ENCODE data around the gene FAM118A.
"Not testable (repeated sequence)": the region's sequence is repeated elsewhere in the genome, so short reads cannot be mapped to it uniquely, and the experiment has no call there.

Gene FAM118A

DNA sequence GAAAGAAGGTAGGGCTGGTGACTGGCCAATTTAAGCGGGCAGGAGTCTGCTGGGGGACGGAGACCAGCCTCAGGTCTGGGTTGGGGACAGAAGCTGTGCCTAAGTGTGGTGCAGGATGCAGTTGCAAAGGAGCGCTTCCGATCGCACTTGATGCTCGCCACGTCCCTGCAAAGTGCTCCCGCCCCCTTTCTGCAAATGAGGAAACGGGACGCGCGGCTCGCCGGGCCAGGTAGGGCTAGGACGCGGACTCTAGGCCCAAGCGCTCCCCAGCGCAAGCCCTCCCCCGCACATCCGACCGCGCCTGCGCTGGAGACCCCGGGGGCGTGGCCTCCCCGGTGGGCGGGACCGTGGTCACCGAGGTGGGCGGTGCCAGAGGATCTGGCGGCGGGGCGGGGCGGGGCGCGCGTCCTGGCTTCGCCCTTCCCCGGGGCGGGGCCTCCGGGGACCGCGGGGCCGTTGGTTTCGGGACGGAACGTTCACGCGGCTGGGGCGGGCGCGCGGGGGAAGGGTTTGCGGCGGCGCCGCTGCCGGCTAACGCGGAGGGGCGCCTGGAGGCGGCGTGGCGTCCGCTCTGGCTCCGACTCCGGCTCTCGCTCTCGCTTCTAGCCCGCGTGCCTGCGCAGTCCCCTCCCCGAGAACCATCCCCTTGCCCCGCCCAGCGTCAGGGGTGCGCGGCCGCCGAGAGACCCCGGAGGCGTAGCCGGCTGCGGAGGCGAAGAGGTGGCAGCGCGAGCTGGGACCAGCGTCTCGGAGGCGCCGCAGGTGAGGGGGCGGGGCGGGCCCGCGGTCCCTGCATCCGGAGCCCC lies at the start of gene FAM118A:
Gene FAM118A (plus strand): TSS at position 513 of the 806 bp plus-strand sequence. CDS start 12,446 bp downstream, outside the sequence.
- DNase-seq: peak; percentile 92

GRCh38 chr22:45260395-45260759 lies 49.4 kb upstream of the FAM118A start:
- DNase-seq: not testable (repeated sequence)

GRCh38 chr22:45261407-45262088 lies 48.2 kb upstream of the FAM118A start:
- no peak for DNase-seq

DNA sequence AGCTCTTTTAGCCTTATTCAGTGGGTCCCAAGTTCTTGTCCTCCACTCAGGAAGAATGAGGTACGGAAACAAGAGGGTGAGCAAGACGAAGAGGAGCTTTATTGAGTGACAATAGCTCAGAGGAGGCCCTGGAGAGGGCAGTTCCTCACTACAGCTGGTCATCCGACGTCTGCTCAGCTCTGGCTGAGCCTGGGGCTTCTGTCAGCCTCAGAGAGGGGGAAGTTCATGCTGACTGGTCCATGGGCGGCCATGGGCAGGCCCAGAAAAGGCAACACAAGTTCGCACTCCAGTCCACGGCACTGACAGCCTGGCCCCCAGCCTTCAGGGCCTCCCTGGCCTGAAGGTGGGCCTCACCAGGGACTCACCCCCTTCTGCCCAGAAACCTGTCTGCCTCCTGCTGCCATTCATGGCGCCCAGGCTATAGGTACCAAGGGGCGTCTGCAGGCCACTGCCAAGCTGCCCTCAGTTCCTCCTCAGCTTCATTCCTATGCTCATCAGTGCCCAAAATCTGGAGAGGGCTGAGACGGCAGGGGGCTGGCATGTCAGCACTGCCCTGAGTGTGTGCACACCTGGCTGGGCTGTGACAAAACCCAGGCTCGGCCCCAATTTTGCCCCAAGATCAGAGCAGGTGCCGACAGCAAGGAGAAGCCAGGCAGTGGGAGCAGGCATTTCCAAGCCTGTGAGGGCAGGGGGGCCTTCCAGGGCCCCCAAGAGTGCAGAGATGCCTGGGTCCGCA lies 47.4 kb upstream of the FAM118A start:
- DNase-seq: no peak

- DNase-seq: no peak
These were observed 46.7 kb upstream of the FAM118A start for GRCh38 chr22:45262931-45263462.

- DNase-seq: peak; percentile 60
These were observed 46.1 kb upstream of the FAM118A start for GRCh38 chr22:45263463-45264269.

DNA sequence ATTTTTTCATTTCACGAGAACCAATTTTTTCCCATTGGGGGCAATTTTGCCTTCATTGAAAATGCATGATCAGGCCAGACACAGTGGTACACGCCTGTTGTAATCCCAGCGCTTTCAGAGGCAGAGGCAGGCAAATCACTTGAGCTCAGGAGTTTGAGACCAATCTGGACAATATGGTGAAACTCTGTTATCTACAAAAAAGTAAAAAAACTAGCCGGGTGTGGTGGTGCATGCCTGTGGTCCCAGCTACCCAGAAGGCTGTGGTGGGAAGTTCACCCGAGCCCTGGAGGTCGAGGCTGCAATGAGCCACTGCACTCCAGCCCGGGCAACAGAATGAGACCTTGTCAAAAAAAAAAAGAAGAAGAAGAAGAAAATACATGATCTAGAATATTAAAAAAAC lies 44.2 kb upstream of the FAM118A start:
- no peak for DNase-seq

- DNase-seq: no peak
These were observed 41.4 kb upstream of the FAM118A start for GRCh38 chr22:45268167-45268957.

DNA sequence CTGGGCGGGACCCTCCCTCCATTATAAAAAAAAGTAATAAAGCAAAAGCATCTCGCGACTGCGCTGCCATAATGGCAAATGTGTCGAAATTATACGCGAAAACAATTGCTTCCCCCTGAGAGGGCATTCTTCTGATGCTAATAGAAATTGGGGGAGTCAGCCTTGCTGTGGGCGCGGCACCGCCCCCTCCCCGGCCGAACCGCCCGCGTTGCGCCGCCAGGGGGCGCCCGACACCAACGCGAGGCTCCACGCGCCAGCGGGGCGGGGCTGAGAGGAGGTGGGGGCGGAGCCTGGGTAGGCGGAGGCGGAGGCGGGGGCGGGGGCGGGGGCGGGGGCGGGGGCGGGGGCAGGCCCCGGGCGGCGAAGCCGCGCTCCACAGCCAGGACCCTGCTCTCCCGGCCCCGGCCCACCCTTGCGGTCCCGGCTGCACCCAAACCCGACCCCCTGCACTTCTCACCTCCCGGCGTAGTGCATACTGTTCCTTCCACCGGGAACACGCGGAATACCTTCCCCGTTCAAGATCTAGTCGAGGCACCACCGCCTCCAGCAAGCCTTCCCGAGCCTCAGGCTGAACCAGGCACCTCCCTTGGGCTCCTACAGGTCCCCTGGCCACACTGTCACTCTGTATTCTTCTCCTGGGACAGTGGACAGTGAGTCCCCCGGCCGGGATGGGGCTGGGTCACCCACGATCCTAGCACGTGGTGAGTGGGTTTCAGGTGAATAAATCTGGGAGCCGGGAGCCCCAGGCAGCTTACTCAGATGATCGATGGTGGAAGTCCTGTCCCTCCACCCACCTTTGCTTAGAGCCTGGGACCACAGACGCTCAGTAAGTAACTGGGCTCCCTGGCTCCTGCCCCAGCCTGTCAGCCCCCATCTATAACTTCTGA lies 40.5 kb upstream of the FAM118A start:
- peak; percentile 74 for DNase-seq

DNA sequence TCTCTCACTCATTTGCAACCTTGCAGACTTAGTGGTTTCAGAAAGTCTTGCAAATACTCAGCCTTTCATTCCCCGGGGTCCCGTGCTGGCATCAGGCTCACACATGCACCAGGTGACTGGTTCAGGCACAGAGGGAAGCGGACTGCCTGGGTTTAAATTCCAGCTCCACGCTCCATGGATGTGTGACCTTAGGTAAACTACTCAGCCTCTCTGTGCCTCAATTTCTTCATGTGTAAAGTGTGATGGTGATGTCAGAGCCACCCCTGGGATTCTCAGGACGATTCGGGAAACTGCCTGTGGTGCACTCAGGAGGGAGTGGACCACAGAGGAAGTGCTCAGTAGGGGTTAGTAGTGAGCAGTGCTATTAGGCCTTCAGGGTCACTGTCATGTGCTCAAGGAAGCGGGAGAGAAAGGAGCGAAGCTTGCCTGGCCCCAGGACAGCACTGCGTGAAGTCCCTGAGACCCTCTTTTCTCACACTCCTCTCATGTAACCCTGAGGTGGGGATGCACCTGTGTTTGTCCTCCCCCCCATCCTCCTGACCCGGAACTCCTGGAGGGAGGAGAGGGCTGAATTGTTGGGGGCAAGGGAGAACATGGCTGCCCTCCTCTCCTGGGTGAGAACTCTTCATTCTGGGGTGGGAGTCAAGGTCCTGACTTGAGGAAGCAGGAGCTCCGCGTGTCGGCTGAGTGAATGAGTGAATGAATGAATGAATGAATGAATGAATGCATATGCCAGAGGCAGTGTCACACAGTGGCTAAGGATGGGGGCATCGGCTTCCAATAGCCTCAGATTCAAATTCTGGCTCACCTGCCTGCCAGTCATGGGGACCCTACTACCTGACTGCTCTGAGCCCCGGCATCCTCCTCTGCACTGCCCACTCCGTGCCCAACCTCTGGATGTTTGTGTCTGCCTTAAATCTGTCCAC lies 39.4 kb upstream of the FAM118A start:
- DNase-seq: no peak

DNA sequence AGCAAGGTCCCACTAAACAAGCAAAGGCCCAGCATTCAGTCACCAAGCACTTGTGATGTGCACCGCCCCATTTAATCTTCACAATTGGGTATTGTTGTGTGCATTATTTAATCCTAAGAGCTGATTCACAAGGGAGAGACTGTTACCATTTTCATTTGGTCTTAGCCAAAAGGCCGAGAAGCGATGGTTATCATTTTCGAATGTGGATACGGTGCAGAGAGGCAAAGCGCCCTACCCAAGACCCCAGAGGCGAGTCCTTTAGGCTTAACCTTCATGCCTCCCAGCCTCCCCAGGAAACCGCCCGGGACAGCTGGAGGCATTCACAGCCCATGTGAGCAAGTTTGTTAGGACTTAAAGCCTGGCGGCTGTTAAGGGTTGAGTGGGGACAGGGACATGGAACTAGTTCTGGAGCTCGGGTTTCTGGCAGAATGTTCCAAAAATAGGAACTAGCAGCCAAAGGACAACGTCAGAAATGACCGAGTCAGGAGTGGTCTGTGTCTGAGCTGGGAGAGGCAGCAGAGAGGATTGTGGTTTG lies 38.0 kb upstream of the FAM118A start:
- no peak for DNase-seq

GRCh38 chr22:45272498-45272897 lies 37.2 kb upstream of the FAM118A start:
- no peak for DNase-seq

GRCh38 chr22:45273452-45274075 lies 36.2 kb upstream of the FAM118A start:
- DNase-seq: no peak

GRCh38 chr22:45276507-45277105 lies 33.1 kb upstream of the FAM118A start:
- DNase-seq: no peak

DNA sequence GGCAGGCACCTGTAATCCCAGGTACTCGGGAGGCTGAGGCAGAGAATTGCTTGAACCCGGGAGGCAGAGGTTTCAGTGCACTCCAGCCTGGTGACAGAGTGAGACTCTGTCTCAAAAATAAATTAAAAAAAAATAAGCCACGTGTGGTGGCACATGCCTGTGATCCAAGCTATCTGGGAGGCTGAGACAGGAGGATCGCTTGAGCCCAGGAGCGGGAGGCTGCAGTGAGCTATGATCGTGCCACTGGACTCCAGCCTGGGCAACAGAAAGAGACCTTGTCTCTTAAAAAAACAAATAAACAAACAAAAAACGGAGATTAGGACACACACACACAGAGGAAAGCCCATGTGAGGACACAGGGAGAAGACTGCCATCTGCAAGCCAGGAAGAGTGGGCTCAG lies 32.0 kb upstream of the FAM118A start:
- not testable (repeated sequence) for DNase-seq

DNA sequence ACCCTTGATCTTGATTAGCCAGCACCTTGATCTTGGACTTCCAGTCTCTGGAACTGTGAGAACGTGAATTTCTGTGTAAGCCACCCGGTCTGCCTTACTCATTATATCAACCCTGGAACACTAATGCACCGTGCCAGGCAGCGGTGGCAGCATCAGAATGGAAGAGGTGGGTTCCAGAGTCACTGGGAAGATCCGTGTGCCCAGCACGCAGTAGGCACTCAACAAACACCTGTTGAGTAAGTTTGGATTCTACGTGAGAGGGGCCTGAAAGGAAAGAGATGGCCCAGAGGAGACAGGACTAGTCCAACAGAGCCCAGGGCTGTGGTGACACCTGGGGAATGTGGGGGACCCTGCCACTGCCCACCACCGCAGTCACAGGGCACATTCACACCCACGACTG lies 31.6 kb upstream of the FAM118A start:
- no peak for DNase-seq

GRCh38 chr22:45280587-45280980 lies 29.1 kb upstream of the FAM118A start:
- DNase-seq: no peak

GRCh38 chr22:45281010-45281409 lies 28.7 kb upstream of the FAM118A start:
- no peak for DNase-seq
